OCI-LY7 (cell line): ENCODE results near the gene ADGRL2. TPM values are rescaled to one million over a fixed set of nuclear protein-coding genes. Genes with fewer than 3 reads are reported as not detected.

ENCODE experiments used
- BruUV-seq: library from RNA; stranded (reverse); fragments of 400-500 nt; replicated peaks from 2 replicates; lab custom pipeline; 2021; lab: Mats Ljungman, UMichigan
- CTCF ChIA-PET: fragments of 300-600 bp; sonication (Branson Sonifier 250); formaldehyde crosslinking; loops from one replicate; lab custom pipeline; 2022; ENCODE audit warnings: antibody characterized with exemption; ENCODE audit not compliant: unreplicated experiment; lab: Charles Lee
- POLR2A ChIA-PET: fragments of 300-600 bp; sonication (Branson Sonifier 250); formaldehyde crosslinking; loops from one replicate; lab custom pipeline; 2022; ENCODE audit warnings: antibody characterized with exemption; lab: Charles Lee
- DNase-seq: peaks from one replicate; pipeline ENCODE4 v3.0.0-alpha.2; 2015; ENCODE audit warnings: low spot score
- H2AFZ ChIP-seq: fragments of 200-600 bp; sonication (generic), shearing (Covaris generic); 2 replicates; pipeline ENCODE4 v1.6.1; 2014; ENCODE audit warnings: mild to moderate bottlenecking, antibody characterized with exemption, low read length, moderate library complexity
- H3K27ac ChIP-seq: fragments of 200-600 bp; sonication (generic); 2 replicates; pipeline ENCODE4 v1.5.1; 2014; ENCODE audit warnings: mixed run types, low read depth, mild to moderate bottlenecking, moderate library complexity, low read length, inconsistent platforms; ENCODE audit not compliant: poor library complexity, severe bottlenecking
- H3K36me3 ChIP-seq: fragments of 200-600 bp; sonication (generic); 2 replicates; pipeline ENCODE4 v1.6.1; 2014; ENCODE audit warnings: mild to moderate bottlenecking, antibody characterized with exemption, low read length, moderate library complexity, mixed read lengths; ENCODE audit not compliant: insufficient read depth
- H3K4me1 ChIP-seq: fragments of 200-600 bp; sonication (generic); 2 replicates; pipeline ENCODE4 v1.5.1; 2014; ENCODE audit warnings: mild to moderate bottlenecking, low read length; ENCODE audit not compliant: insufficient read depth, poor library complexity, severe bottlenecking
- H3K4me2 ChIP-seq: fragments of 200-600 bp; sonication (generic); 2 replicates; pipeline ENCODE4 v1.6.1; 2014; ENCODE audit warnings: mild to moderate bottlenecking, low read length
- H3K4me3 ChIP-seq: fragments of 200-600 bp; sonication (generic); 2 replicates; pipeline ENCODE4 v1.5.1; 2014; ENCODE audit warnings: mild to moderate bottlenecking, low read depth, low read length; ENCODE audit not compliant: poor library complexity, severe bottlenecking
- H3K79me2 ChIP-seq: fragments of 200-600 bp; sonication (generic); 2 replicates; pipeline ENCODE4 v1.6.1; 2016; ENCODE audit warnings: low read depth, mild to moderate bottlenecking, low read length, moderate library complexity, mixed read lengths; ENCODE audit not compliant: insufficient read depth
- H3K9me2 ChIP-seq: fragments of 200-600 bp; sonication (generic); 2 replicates; pipeline ENCODE4 v1.6.1; 2016; ENCODE audit warnings: mild to moderate bottlenecking, low read length, mixed read lengths; ENCODE audit not compliant: insufficient read depth
- H3K9me3 ChIP-seq: fragments of 200-600 bp; sonication (generic); 2 replicates; pipeline ENCODE4 v1.6.1; 2014; ENCODE audit warnings: mild to moderate bottlenecking, mixed run types, low read length, mixed read lengths
- H4K20me1 ChIP-seq: fragments of 200-600 bp; sonication (generic); 2 replicates; pipeline ENCODE4 v1.6.1; 2014; ENCODE audit warnings: mild to moderate bottlenecking, antibody characterized with exemption, low read length, moderate library complexity, mixed read lengths; ENCODE audit not compliant: insufficient read depth
- CTCF ChIP-seq: fragments of 200-600 bp; sonication (generic); conservative IDR thresholded peaks from 2 replicates; pipeline ENCODE4 v1.5.1; 2014; ENCODE audit warnings: mild to moderate bottlenecking, antibody characterized with exemption, low read length, moderate library complexity, mixed read lengths
- EZH2phosphoT487 ChIP-seq: fragments of 200-600 bp; sonication (generic); IDR thresholded peaks from 2 replicates; pipeline ENCODE4 v1.6.1; 2018; ENCODE audit warnings: low read depth, borderline replicate concordance, mild to moderate bottlenecking, mixed run types, antibody characterized with exemption, low read length, moderate library complexity, mixed read lengths
- intact Hi-C: fragments of 100-400 bp; cut with micrococcal nuclease; formaldehyde crosslinking; loops from one replicate; pipeline ENCODE4 v1.10.0; 2022; ENCODE audit not compliant: unreplicated experiment
- total RNA-seq, 2 experiments: library from RNA; depleted of rRNA in 1 of 2; stranded (reverse); fragments of >200 nt in 1 of 2; shearing (Covaris generic) in 1 of 2; gene quantifications; 2 replicates each; pipeline ENCODE4 v1.2.3, GENCODE V29; 2014 to 2022

ADGRL2 gene
- total RNA-seq, 2 experiments from 2014 or later, result not detected

GRCh38 chr1:81780705-81781454 is 19.9 kb upstream of the ADGRL2 start:
- Histone ChIP-seq H3K79me2 (no peaks in the 10 kb centered on the region), H3K4me3 (no peak overlapping the region), H3K4me1 (no peaks in the 10 kb centered on the region), H3K36me3 (no peaks in the 10 kb centered on the region), H3K9me3 (no peaks in the 10 kb centered on the region), H3K27ac (no peak overlapping the region), H3K4me2 (no peak overlapping the region), H4K20me1 (no peaks in the 10 kb centered on the region), H3K9me2 (no peaks in the 10 kb centered on the region), H2AFZ (no peak overlapping the region)
- intact Hi-C loops, result no loop called here
- no peak for TF ChIP-seq CTCF
- no peak for TF ChIP-seq EZH2phosphoT487
- CTCF ChIA-PET, result no interaction called here
- DNase-seq, result no peak
- POLR2A ChIA-PET, result interaction anchor here (0.6 to 1.0 kb wide), 2 partner anchors 12 to 1496 kb away, joined by 3 to 4 read pairs; no protein-coding TSS in a partner anchor
- no TSS peak for BruUV-seq

- no peaks in the 10 kb centered on the region for H3K4me1 ChIP-seq
- H3K4me2 ChIP-seq, result no peak overlapping the region
- no peak overlapping the region for H3K27ac ChIP-seq
- intact Hi-C loops, result no loop called here
- BruUV-seq, result no TSS peak
- H3K79me2 ChIP-seq, result no peaks in the 10 kb centered on the region
- H3K36me3 ChIP-seq, result no peaks in the 10 kb centered on the region
- H3K4me3 ChIP-seq, result no peak overlapping the region
- no peak overlapping the region for H2AFZ ChIP-seq
- no peak for DNase-seq
- no peaks in the 10 kb centered on the region for H3K9me2 ChIP-seq
- H3K9me3 ChIP-seq, result no peaks in the 10 kb centered on the region
- POLR2A ChIA-PET, result interaction anchor here (1.0 kb wide), 1 partner anchor 11 kb away, joined by 3 read pairs; no protein-coding TSS in a partner anchor
- TF ChIP-seq CTCF (no peak), EZH2phosphoT487 (no peak)
- CTCF ChIA-PET, result no interaction called here
- H4K20me1 ChIP-seq, result no peaks in the 10 kb centered on the region
Observed at GRCh38 chr1:81781749-81782148, 19.0 kb upstream of the ADGRL2 start.

GRCh38 chr1:81792184-81792583 is 8.6 kb upstream of the ADGRL2 start:
- intact Hi-C loops, result no loop called here
- no peak for DNase-seq
- no peak overlapping the region for H3K4me2 ChIP-seq
- no peaks in the 10 kb centered on the region for H3K4me1 ChIP-seq
- no peaks in the 10 kb centered on the region for H3K79me2 ChIP-seq
- H3K4me3 ChIP-seq, result no peak overlapping the region
- no peak overlapping the region for H2AFZ ChIP-seq
- no peaks in the 10 kb centered on the region for H3K36me3 ChIP-seq
- H3K27ac ChIP-seq, result no peak overlapping the region
- ChIA-PET CTCF (no interaction called here), POLR2A (interaction anchor here (0.9 kb wide), 1 partner anchor 11 kb away, joined by 3 read pairs; no protein-coding TSS in a partner anchor)
- H3K9me2 ChIP-seq, result no peaks in the 10 kb centered on the region
- no peaks in the 10 kb centered on the region for H4K20me1 ChIP-seq
- H3K9me3 ChIP-seq, result no peaks in the 10 kb centered on the region
- no TSS peak for BruUV-seq
- TF ChIP-seq CTCF (no peak), EZH2phosphoT487 (no peak)
